Fibroblast of lung (primary cell): Measurements from ENCODE around the gene BTG3. TPM values are rescaled to one million over a fixed set of nuclear protein-coding genes. Genes with fewer than 3 reads are reported as not detected.

Experiments used
- DNase-seq, 2 donors: peaks; one replicate each; pipeline versions ENCODE4 v3.0.0 to v3.0.0-alpha.2; 2010; ENCODE audit warnings: low read depth in 2 of 2
- H2AFZ ChIP-seq: 2 replicates; pipeline ENCODE4 v1.5.1; 2012; ENCODE audit warnings: low read length, control low read depth, inconsistent platforms
- H3K27ac ChIP-seq: 2 replicates; pipeline ENCODE4 v1.5.1; 2011; ENCODE audit warnings: low read length, control low read depth; ENCODE audit not compliant: insufficient read depth
- H3K27me3 ChIP-seq: 2 replicates; pipeline ENCODE4 v1.5.1; 2011; ENCODE audit warnings: mild to moderate bottlenecking, low read length; ENCODE audit not compliant: control insufficient read depth, insufficient read depth
- H3K36me3 ChIP-seq: 2 replicates; pipeline ENCODE4 v1.5.1; 2011; ENCODE audit warnings: low read length; ENCODE audit not compliant: control insufficient read depth, insufficient read depth
- H3K4me1 ChIP-seq: 2 replicates; pipeline ENCODE4 v1.5.1; 2011; ENCODE audit warnings: low read length; ENCODE audit not compliant: control insufficient read depth, insufficient read depth; ENCODE audit errors: extremely low read depth
- H3K4me2 ChIP-seq: 2 replicates; pipeline ENCODE4 v1.5.1; 2011; ENCODE audit warnings: low read length, control low read depth; ENCODE audit not compliant: insufficient read depth; ENCODE audit errors: extremely low read depth
- H3K4me3 ChIP-seq, 4 experiments: fragments of 200-600 bp in 1 of 4; sonication (generic) in 1 of 4; replicated peaks in 1 of 4; 2 replicates each; pipeline ENCODE4 v1.5.1; 2011 to 2016; ENCODE audit warnings: low read length in 4 of 4, low read depth in 3 of 4, mild to moderate bottlenecking in 3 of 4, control low read depth in 2 of 4, inconsistent platforms in 1 of 4, mixed read lengths in 1 of 4; ENCODE audit not compliant: insufficient read depth in 1 of 4; ENCODE audit errors: control extremely low read depth in 1 of 4
- H3K79me2 ChIP-seq: 2 replicates; pipeline ENCODE4 v1.5.1; 2012; ENCODE audit warnings: mild to moderate bottlenecking, low read length, inconsistent platforms; ENCODE audit not compliant: control insufficient read depth, insufficient read depth
- H3K9ac ChIP-seq: 2 replicates; pipeline ENCODE4 v1.5.1; 2011; ENCODE audit warnings: mild to moderate bottlenecking, low read length, control low read depth; ENCODE audit not compliant: insufficient read depth
- H3K9me3 ChIP-seq: 2 replicates; pipeline ENCODE4 v1.5.1; 2012; ENCODE audit warnings: low read depth, low read length; ENCODE audit not compliant: control insufficient read depth, insufficient read depth
- H4K20me1 ChIP-seq: 2 replicates; pipeline ENCODE4 v1.5.1; 2011; ENCODE audit warnings: low read length; ENCODE audit not compliant: control insufficient read depth, insufficient read depth; ENCODE audit errors: extremely low read depth
- EZH2 ChIP-seq: IDR thresholded peaks from 2 replicates; pipeline ENCODE4 v1.5.1; 2012; ENCODE audit warnings: low read length, control low read depth, mild to moderate bottlenecking; ENCODE audit errors: missing control alignments
- polyA plus RNA-seq, 2 donors: library from polyadenylated mRNA; depleted of rRNA in 1 of 2; stranded (reverse) in 1 of 2; unstranded in 1 of 2; fragments of >200 nt; gene quantifications; 2 replicates each; pipeline ENCODE4 v1.2.1, GENCODE V29; 2011 to 2012; ENCODE audit warnings: missing spikeins in 1 of 2
- total RNA-seq: library from RNA; depleted of rRNA; stranded (reverse); fragments of >200 nt; gene quantifications from 2 replicates; pipeline ENCODE4 v1.2.1, GENCODE V29; 2014
- TF ChIP-seq, protein P1 (sequence below), 2 donors: IDR thresholded peaks in 1 of 2; conservative IDR thresholded peaks in 1 of 2; 1 replicate in 1 of 2; 2 replicates in 1 of 2; pipeline ENCODE4 v1.5.1; 2011 to 2012; ENCODE audit warnings: low read length in 2 of 2, control low read depth in 1 of 2, inconsistent platforms in 1 of 2, low read depth in 1 of 2, mild to moderate bottlenecking in 1 of 2

The BTG3 gene
- total and polyA plus RNA-seq, 2 donors (not counting 1 experiment from before 2014, with no cell fraction given), result 32.5 to 51.2 TPM

DNA sequence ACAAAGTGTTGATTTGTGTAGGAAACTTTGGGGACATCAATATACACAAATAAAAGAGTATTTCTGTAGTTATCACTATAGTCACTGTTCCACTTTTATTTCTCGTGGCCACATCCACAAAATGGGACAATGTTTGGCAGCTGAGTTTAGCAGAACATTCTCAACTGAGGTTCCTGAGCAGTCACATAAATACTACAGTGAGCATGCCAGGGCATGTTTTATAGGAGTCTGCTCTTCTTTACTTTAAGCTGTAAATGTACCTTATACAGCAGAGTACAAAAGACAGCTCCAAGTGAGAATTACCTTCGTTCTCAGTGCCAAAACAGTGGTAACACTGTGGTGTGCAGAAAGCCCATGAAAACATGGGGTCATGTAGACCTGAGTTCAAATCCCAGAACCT is 5.0 kb downstream of the BTG3 start:
- Histone ChIP-seq H3K27ac (no peak overlapping the region), H3K4me1 (no peaks in the 10 kb centered on the region), H3K4me3 (no peak overlapping the region), H3K4me2 (no peak overlapping the region), H3K9me3 (no peaks in the 10 kb centered on the region), H4K20me1 (no peaks in the 10 kb centered on the region), H2AFZ (no peak overlapping the region), H3K9ac (no peak overlapping the region), H3K79me2 (peaks cover 60% of the 10 kb centered on the region), H3K36me3 (peaks cover 3% of the 10 kb centered on the region), H3K27me3 (no peaks in the 10 kb centered on the region)
- TF ChIP-seq, protein P1, sequence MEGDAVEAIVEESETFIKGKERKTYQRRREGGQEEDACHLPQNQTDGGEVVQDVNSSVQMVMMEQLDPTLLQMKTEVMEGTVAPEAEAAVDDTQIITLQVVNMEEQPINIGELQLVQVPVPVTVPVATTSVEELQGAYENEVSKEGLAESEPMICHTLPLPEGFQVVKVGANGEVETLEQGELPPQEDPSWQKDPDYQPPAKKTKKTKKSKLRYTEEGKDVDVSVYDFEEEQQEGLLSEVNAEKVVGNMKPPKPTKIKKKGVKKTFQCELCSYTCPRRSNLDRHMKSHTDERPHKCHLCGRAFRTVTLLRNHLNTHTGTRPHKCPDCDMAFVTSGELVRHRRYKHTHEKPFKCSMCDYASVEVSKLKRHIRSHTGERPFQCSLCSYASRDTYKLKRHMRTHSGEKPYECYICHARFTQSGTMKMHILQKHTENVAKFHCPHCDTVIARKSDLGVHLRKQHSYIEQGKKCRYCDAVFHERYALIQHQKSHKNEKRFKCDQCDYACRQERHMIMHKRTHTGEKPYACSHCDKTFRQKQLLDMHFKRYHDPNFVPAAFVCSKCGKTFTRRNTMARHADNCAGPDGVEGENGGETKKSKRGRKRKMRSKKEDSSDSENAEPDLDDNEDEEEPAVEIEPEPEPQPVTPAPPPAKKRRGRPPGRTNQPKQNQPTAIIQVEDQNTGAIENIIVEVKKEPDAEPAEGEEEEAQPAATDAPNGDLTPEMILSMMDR (conservative IDR thresholded peaks at IDR 0.05 in 1 of 2, IDR thresholded peaks at IDR 0.05 in 1 of 2; ENCODE audit: low read depth in 1 of 2, low read length in 2 of 2), result no peak
- no peak for TF ChIP-seq EZH2
- DNase-seq, result no peak

DNA sequence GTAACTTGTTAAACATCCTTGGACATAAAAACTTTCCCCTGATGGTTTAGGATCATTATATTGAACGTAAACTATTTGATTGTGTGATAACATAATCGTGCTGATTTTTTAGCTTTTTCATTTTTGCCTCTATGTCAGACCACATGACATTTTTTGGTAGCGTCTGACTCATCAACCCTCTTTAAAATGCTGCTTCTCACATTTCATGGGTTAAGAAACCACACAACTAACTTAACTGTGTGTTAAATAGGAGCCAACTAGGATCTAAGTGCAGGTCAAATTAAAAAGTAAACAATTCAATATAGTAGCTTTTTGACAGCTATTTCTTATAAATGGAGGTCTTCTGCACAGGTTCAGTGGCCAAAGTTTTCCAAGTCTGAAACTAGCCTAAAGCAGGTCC is 9.8 kb downstream of the BTG3 start:
- TF ChIP-seq EZH2, result no peak
- TF ChIP-seq, protein P1 (conservative IDR thresholded peaks at IDR 0.05 in 1 of 2, IDR thresholded peaks at IDR 0.05 in 1 of 2; ENCODE audit: low read depth in 1 of 2, low read length in 2 of 2), result no peak
- no peaks in the 10 kb centered on the region for H3K9me3 ChIP-seq
- H3K9ac ChIP-seq, result no peak overlapping the region
- H3K27me3 ChIP-seq, result no peaks in the 10 kb centered on the region
- no peak overlapping the region for H3K4me3 ChIP-seq
- peaks cover 2% of the 10 kb centered on the region for H3K36me3 ChIP-seq
- peaks cover 23% of the 10 kb centered on the region for H3K79me2 ChIP-seq
- peak; percentile 75 to 82 for DNase-seq
- H4K20me1 ChIP-seq, result no peaks in the 10 kb centered on the region
- H3K4me2 ChIP-seq, result no peak overlapping the region
- no peak overlapping the region for H2AFZ ChIP-seq
- no peaks in the 10 kb centered on the region for H3K4me1 ChIP-seq
- no peak overlapping the region for H3K27ac ChIP-seq

DNA sequence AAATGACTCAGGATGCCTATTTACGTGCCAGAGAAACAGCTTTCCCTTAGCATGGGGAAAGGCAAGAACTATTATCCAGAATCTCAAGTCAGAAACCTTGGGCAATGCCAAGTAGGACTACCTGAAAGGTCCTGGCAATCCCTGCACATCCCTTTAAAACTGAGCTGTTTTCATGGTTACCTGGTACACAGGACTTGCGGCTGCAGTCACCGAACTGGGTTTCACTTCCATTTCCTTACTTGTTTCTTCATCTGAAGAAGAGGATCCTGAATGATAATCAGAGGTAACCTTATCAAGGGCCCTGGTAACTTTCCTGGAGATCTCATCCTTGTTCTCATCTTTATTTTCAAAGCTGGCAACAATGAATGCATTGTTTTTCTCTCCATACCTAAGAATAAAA is 14.3 kb downstream of the BTG3 start:
- Histone ChIP-seq H3K79me2 (peaks cover 6% of the 10 kb centered on the region), H3K9me3 (no peaks in the 10 kb centered on the region), H3K4me2 (no peak overlapping the region), H3K27ac (no peak overlapping the region), H2AFZ (no peak overlapping the region), H3K4me3 (no peak overlapping the region), H3K9ac (no peak overlapping the region), H3K4me1 (no peaks in the 10 kb centered on the region), H3K36me3 (no peaks in the 10 kb centered on the region), H4K20me1 (no peaks in the 10 kb centered on the region), H3K27me3 (no peaks in the 10 kb centered on the region)
- DNase-seq, result no peak
- TF ChIP-seq, protein P1 (conservative IDR thresholded peaks at IDR 0.05 in 1 of 2, IDR thresholded peaks at IDR 0.05 in 1 of 2; ENCODE audit: low read depth in 1 of 2, low read length in 2 of 2), result no peak
- no peak for TF ChIP-seq EZH2
